ENCODE results near the gene JAG1. TPM values are rescaled to one million over a fixed set of nuclear protein-coding genes. Genes with fewer than 3 reads are reported as not detected.

JAG1 gene
- polyA plus RNA-seq, 1 donor (not counting 4 experiments of a cell fraction or from before 2014, with no cell fraction given), result 84.2 TPM

- peak; percentile 39 for FAIRE-seq
- Histone ChIP-seq H3K9me1 (ENCODE audit: control insufficient read depth, extremely low read depth, insufficient read depth, low read length) (peaks cover 13% of the 10 kb centered on the region), H3K9ac (ENCODE audit: control insufficient read depth, extremely low read depth, insufficient read depth, low read length) (peak overlapping the region; percentile 17), H3K27me3 (ENCODE audit: control insufficient read depth, extremely low read depth, insufficient read depth, low read length) (no peaks in the 10 kb centered on the region), H3K27ac (ENCODE audit: control insufficient read depth, insufficient read depth, low read length) (peak overlapping the region; percentile 62), H3K9me3 (ENCODE audit: control insufficient read depth, low read depth, low read length) (no peaks in the 10 kb centered on the region), H3K4me1 (ENCODE audit: control insufficient read depth, extremely low read depth, insufficient read depth, low read length) (peaks cover 99% of the 10 kb centered on the region), H3K4me2 (ENCODE audit: control insufficient read depth, extremely low read depth, insufficient read depth, low read depth, low read length) (peak overlapping the region; percentile 47), H3K4me3 (ENCODE audit: control insufficient read depth in 2 of 3, extremely low read depth in 1 of 3, insufficient read depth in 2 of 3, low read depth in 1 of 3, low read length in 3 of 3) (no peak overlapping the region), H3K79me2 (ENCODE audit: control insufficient read depth, insufficient read depth, low read length) (peaks cover 100% of the 10 kb centered on the region), H3K36me3 (ENCODE audit: control insufficient read depth in 2 of 2, extremely low read depth in 1 of 2, insufficient read depth in 2 of 2, low read length in 2 of 2) (peaks cover 41 to 77% of the 10 kb centered on the region in 2 experiments), H4K20me1 (ENCODE audit: control insufficient read depth, extremely low read depth, insufficient read depth, low read length) (peaks cover 79% of the 10 kb centered on the region), H2AFZ (ENCODE audit: control insufficient read depth, low read length) (no peak overlapping the region)
- dilution Hi-C loops (cut with MboI; ENCODE audit: extremely low pct_ligation_motif_present, low sequenced_read_pairs), result no loop called here
- TF ChIP-seq CTCF (optimal IDR thresholded peaks at IDR 0.05 in 1 of 3, IDR thresholded peaks at IDR 0.05 in 1 of 3, conservative IDR thresholded peaks at IDR 0.05 in 1 of 3; ENCODE audit: extremely low read depth in 1 of 3, insufficient read depth in 2 of 3, low read length in 3 of 3), result no peak
- TF ChIP-seq EZH2 (IDR thresholded peaks at IDR 0.05; ENCODE audit: low read length), result no peak
- no peak for DNase-seq (ENCODE audit: low read depth, low spot score)
Observed at GRCh38 chr20:10661261-10661660, 12.5 kb downstream of the JAG1 start.

GRCh38 chr20:10660661-10661060, 13.1 kb downstream of the JAG1 start:
- dilution Hi-C loops (cut with MboI; ENCODE audit: extremely low pct_ligation_motif_present, low sequenced_read_pairs), result no loop called here
- H3K4me2 ChIP-seq (ENCODE audit: control insufficient read depth, extremely low read depth, insufficient read depth, low read depth, low read length), result peak overlapping the region; percentile 47
- no peak overlapping the region for H3K4me3 ChIP-seq (ENCODE audit: control insufficient read depth in 2 of 3, extremely low read depth in 1 of 3, insufficient read depth in 2 of 3, low read depth in 1 of 3, low read length in 3 of 3)
- FAIRE-seq (peak; percentile 78), DNase-seq (ENCODE audit: low read depth, low spot score) (no peak)
- no peak overlapping the region for H2AFZ ChIP-seq (ENCODE audit: control insufficient read depth, low read length)
- H3K79me2 ChIP-seq (ENCODE audit: control insufficient read depth, insufficient read depth, low read length), result peaks cover 100% of the 10 kb centered on the region
- peak overlapping the region; percentile 62 for H3K27ac ChIP-seq (ENCODE audit: control insufficient read depth, insufficient read depth, low read length)
- H3K36me3 ChIP-seq (ENCODE audit: control insufficient read depth in 2 of 2, extremely low read depth in 1 of 2, insufficient read depth in 2 of 2, low read length in 2 of 2), result peaks cover 44 to 80% of the 10 kb centered on the region in 2 experiments
- peaks cover 77% of the 10 kb centered on the region for H4K20me1 ChIP-seq (ENCODE audit: control insufficient read depth, extremely low read depth, insufficient read depth, low read length)
- H3K9me3 ChIP-seq (ENCODE audit: control insufficient read depth, low read depth, low read length), result no peaks in the 10 kb centered on the region
- H3K9me1 ChIP-seq (ENCODE audit: control insufficient read depth, extremely low read depth, insufficient read depth, low read length), result peaks cover 13% of the 10 kb centered on the region
- TF ChIP-seq CTCF (optimal IDR thresholded peaks at IDR 0.05 in 1 of 3, IDR thresholded peaks at IDR 0.05 in 1 of 3, conservative IDR thresholded peaks at IDR 0.05 in 1 of 3; ENCODE audit: extremely low read depth in 1 of 3, insufficient read depth in 2 of 3, low read length in 3 of 3) (no peak), EZH2 (IDR thresholded peaks at IDR 0.05; ENCODE audit: low read length) (no peak)
- H3K27me3 ChIP-seq (ENCODE audit: control insufficient read depth, extremely low read depth, insufficient read depth, low read length), result no peaks in the 10 kb centered on the region
- peak overlapping the region; percentile 17 for H3K9ac ChIP-seq (ENCODE audit: control insufficient read depth, extremely low read depth, insufficient read depth, low read length)
- H3K4me1 ChIP-seq (ENCODE audit: control insufficient read depth, extremely low read depth, insufficient read depth, low read length), result peaks cover 99% of the 10 kb centered on the region
